Measurements from ENCODE around the gene EYA4.
"Not testable (repeated sequence)": the region's sequence is repeated elsewhere in the genome, so short reads cannot be mapped to it uniquely, and the experiment has no call there.

EYA4 gene

DNA sequence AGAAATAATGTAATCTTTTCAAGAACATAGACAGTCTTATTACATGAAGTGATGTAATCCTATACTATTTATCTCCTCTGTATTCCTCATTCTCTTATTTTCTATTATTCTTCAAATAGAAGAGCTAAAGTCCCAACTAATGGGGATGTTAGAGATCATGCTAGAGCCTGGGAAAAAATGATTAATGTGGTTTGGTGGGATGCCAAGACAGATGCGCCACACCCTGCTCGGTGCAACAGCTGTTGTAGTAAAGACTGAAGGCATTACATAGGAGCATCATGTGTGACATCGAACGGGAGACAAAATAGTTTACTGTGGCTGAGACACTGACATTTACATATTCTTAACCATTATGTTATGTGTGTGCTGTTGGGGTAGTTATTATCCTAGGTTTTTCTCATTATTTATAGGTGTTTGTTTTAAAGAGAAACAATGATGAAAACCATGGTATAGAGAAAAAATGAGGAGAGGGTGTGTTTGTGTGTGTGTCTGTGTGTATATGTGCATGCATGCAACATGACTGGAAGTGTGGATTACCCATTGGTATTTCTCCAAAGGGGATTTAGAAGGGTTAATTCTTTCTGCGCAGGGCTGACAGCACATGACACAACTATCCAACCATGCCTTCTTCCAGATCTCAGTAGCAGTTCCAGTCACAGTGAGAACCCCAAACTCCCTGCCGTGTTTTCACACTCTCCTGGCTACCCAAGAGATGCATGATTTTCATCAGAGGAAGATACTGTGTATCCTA is 155.3 kb downstream of the EYA4 start:
- DNase-seq (ENCODE audit: low read depth in 2 of 3, low spot score in 2 of 3), result no peak

- DNase-seq (ENCODE audit: low read depth in 2 of 3, low spot score in 2 of 3), result no peak
Measured at GRCh38 chr6:133396984-133397348, 155.8 kb downstream of the EYA4 start.

- not testable (repeated sequence) for DNase-seq (ENCODE audit: low read depth in 2 of 3, low spot score in 2 of 3)
Measured at GRCh38 chr6:133397601-133398000, 156.4 kb downstream of the EYA4 start.

DNA sequence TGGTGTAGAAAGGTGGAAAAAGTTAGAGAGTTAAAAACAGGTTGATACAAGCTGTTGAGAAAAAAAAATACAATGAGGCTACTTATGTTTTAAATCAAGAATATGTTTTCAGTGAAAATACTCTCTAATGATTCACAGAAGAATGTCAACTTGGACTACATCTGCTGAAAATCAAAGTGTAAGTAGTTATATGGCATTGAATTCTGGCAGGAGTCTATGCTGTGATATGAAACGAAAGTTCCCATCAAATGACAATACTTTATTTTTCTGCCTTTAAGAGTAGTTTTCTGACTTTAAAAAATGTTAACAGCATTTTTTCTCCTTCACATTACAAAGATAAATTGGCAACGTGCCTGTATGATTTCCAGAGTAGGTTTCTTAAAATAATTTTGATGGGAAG is 158.3 kb downstream of the EYA4 start:
- no peak for DNase-seq (ENCODE audit: low read depth in 2 of 3, low spot score in 2 of 3)

DNA sequence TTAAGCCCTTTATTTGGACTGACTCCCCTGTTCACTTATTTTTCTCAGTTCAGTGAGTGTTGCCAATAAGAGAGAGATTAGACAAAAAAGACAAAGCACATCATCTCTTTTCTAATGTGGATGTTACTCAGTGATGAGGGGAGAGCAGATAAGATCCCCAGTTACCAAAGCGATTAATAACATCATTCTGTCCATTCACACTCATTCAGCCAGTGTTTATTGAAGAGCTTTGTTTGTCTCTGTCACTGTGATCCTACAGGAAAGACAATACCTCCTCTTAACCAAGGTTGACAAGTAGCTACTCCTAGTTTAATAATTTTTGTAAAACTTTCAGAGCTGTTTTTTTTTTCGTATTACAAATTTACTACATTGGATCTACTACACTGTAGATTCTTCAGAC is 163.0 kb downstream of the EYA4 start:
- DNase-seq (ENCODE audit: low read depth in 2 of 3, low spot score in 2 of 3), result no peak

- DNase-seq (ENCODE audit: low read depth in 2 of 3, low spot score in 2 of 3), result no peak
Measured at GRCh38 chr6:133404728-133405127, 163.6 kb downstream of the EYA4 start.

DNA sequence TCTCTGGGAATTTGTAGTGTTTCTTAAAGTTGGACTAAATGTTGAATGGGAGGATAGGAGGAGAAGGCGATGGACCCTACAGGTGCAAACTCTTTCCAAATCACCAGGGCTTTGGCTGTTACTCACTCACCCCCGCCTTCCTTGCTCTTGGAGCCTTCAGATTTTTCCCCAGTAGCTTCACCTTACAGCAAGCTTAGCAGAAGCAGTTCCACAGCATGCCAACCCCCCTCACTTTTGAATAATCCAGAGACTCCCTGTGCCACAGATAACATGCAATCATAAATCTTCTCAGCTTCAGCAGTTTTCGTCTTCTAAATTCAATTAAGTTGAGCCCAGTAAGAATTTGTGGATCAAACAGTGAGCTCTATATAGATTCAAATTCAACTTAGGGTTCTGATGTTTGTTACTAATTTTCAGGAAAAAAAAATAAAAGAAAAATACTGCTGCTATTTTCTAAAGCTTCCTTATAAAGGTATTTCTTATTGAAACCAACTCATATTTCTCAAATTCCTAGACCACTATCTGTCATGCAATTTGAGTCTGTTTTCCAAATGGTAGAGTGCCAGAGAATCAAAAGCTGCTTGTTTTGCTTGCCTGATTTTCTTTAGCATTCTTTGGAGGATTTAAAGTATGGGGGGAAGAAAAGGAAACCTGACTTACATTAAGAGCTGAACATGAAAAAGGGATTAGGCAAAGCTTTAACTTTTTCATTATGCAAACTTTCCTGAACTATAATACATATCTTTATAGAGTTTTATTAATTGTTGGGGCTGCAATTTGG is 166.4 kb downstream of the EYA4 start:
- DNase-seq (ENCODE audit: low read depth in 2 of 3, low spot score in 2 of 3), result no peak

DNA sequence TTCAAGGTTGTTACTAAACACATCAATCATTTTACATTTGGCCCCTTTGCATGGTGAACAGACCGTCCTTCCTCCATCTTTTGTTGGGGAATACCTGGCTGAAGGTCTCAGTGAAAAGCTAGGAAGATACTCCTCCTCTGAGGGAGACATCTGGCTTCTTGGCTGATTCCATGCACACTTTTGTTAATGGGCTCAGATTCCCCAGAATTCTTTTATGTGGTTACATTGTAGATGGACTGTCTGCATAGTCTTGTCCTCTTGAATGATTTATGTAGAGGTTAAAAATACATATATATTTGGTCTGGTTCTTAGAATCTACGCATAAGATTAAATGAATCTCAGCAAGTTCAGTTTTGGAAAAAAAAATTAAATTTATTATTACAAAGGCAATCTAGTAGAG is 167.0 kb downstream of the EYA4 start:
- no peak for DNase-seq (ENCODE audit: low read depth in 2 of 3, low spot score in 2 of 3)

GRCh38 chr6:133408543-133408942 is 167.4 kb downstream of the EYA4 start:
- DNase-seq (ENCODE audit: low read depth in 2 of 3, low spot score in 2 of 3), result no peak

DNA sequence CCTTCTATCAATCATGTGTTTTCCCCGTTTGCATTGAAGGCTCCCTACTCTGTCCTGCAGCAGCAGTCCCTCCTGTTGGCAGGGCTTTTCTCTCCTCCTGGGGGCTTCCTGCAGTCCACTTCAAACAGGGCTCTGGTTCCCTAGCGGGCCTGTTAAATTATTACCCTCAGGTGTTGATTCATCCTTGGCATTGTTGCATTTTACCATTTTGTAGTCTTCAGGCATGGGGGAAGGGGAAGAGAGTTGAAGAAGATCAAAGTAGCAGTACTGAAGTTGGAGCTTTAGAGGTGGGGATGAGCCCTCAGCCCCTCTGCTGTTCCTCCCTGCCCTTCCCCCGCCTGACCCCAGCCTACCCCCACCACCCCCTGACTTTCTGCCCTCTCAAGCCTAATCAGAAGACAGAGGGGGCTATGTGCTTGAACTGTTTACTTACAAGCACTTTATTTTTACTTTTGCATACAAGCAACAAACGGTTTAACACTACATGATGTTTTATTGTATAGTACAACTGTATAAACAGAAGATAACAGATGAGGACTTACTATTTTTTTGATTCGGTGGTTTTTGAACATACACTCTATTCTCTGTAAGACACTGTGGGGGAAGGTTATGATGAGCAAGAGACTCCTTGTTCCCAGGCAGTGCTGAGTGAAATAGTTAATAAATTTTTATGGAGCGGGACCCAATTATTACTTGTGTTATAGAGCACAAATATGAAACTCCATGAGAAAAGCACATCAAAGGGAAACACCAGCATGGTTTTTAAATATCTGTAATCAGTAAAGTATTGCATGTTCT is 169.7 kb downstream of the EYA4 start:
- no peak for DNase-seq (ENCODE audit: low read depth in 2 of 3, low spot score in 2 of 3)

DNA sequence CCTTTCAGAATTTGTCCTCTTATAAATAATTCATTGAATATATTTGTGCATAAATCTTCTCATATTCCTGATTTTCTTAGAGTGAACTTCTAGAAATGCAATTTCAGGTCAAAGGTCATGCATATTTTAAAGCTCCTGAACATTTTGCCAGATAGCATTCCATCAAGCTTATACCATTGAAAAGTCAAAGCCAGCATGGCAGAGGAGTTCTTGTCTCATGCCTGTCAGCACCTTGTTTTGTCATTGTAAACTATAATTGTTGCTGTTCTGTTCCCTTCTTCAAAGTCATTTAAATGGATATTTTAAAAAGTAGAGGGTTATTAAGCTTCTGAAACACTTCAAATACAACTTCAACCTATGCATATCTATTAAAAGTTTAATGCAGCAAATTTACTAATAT is 170.6 kb downstream of the EYA4 start:
- DNase-seq (ENCODE audit: low read depth in 2 of 3, low spot score in 2 of 3), result no peak

- no peak for DNase-seq (ENCODE audit: low read depth in 2 of 3, low spot score in 2 of 3)
Measured at GRCh38 chr6:133415262-133415661, 174.1 kb downstream of the EYA4 start.

DNA sequence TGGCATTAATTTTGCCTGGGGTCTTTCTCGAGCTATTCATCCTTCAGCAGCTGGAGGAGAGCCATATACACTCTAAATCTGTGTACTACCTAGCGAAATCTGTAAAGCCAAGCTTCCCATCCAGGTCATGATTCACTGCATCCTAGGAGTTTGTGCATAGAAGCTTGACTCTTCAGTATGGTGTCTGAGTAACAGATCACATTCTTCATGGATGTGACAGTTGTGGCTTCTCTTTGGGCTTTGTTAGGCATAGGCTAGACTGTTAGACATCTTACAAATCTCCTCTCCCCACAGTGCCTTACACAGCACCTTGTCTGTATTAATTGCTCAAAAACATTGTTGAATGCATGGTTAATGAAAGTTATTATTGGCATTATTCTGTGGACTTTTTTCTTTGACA is 177.0 kb downstream of the EYA4 start:
- no peak for DNase-seq (ENCODE audit: low read depth in 2 of 3, low spot score in 2 of 3)

DNA sequence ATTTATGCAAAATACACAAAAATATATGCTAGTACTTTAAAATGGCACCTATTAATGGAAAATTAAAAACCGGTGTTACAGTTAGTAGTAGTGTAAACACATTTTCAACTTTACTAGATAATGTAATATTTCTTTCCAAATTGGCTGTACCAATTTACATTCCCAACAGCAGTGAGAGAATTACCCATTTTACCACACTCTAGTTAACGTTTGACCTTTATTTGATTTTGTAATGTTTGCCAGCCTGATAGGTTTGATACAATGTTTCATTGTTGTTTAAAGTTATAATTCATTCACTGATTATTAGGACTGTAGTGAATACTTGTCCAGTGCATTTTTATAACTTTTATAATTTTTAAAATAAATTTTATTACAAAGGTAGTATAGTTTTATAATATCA is 182.1 kb downstream of the EYA4 start:
- no peak for DNase-seq (ENCODE audit: low read depth in 2 of 3, low spot score in 2 of 3)

GRCh38 chr6:133424359-133424758 is 183.2 kb downstream of the EYA4 start:
- no peak for DNase-seq (ENCODE audit: low read depth in 2 of 3, low spot score in 2 of 3)

GRCh38 chr6:133426038-133426437 is 184.9 kb downstream of the EYA4 start:
- no peak for DNase-seq (ENCODE audit: low read depth in 2 of 3, low spot score in 2 of 3)

- no peak for DNase-seq (ENCODE audit: low read depth in 2 of 3, low spot score in 2 of 3)
Measured at GRCh38 chr6:133428295-133428694, 187.1 kb downstream of the EYA4 start.

DNA sequence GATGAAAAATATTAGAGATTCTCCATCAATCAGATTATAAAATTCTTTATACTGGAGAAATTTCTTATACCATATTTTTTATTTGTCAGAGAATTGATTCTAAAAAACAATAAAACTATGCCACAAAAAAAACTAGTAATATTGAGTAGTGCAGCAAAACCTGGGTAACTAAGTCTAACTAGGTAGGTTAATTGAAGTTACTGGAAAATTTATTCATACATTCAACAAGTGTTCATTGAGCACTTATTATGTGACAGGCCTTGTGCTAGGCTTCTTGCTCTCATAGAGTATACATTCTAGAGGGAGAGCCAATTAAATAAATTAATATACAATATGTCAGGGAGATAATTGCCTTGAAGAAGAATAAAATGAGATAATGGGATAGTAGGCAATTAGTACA is 189.4 kb downstream of the EYA4 start:
- no peak for DNase-seq (ENCODE audit: low read depth in 2 of 3, low spot score in 2 of 3)

DNA sequence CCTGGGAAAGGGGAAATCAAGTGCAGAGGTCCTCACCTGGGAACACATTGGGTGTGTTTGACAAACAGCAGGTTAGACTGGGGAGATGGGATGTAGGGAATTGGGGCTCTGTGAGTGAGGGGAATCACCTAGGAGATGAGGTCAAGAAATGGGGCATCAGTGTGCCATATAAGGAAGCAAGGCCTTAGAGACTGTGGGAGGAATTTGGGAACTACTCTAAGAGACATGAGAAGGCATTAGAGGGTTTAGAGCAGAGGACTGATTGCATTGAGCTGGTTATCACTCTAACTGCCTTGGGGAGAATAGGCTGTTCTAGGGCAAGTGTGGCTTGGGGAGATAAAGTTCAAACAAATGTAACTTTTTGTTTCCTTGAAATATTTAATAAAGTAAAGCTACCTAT is 189.9 kb downstream of the EYA4 start:
- DNase-seq (ENCODE audit: low read depth in 2 of 3, low spot score in 2 of 3), result no peak

DNA sequence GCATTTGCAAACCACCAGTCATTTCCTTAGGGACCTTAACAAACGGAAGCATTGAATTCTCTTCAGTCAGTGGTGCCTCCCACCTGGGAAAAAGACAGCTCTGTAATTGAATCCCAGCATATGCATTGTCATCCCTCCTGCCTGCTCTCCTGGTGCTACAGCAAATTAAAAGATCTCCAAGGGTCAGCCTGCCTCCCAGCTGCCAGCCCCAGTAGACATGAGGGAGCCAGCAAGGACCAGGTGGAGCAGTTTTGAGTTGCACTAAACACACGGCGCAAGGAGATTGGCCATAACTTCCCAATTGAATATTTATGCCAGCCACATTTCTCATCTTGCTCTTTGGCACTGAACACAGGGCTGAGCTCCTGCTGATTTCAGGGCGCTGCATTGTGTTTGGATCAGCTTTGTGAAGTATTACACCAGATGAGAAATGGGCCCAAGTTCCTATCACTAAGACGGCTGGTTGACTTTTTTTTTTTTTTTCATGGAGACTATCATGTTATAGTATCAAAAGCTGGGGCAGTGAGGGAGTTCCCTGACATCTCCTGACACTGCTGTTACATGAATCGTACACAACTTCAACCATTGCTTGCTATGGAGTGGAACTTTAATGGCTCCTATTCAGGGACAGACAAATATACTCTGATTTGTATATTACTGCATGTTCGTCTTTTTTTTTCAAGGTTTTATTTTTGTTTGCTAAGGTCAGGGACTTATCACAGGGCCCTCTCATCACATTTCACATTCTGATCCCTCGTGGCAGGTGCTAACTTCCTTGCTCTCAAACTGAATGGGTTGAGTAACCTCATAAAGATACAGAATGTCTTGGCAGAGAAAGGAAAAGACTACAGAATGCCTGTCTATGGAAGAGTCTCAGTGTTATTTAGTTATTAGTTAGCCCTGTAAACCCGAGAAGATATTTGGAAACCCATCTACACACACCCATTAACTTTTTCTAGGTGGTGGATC is 191.1 kb downstream of the EYA4 start:
- no peak for DNase-seq (ENCODE audit: low read depth in 2 of 3, low spot score in 2 of 3)

Data from activated CD8-positive, alpha-beta memory T cell treated with anti-CD3 and anti-CD28 coated beads for 48 hours (primary cell).